ENCODE data around the gene DDAH2. TPM values are rescaled to one million over a fixed set of nuclear protein-coding genes. Genes with fewer than 3 reads are reported as not detected.

The DDAH2 gene
- total RNA-seq, 4 donors from 2014 or later: 78.3 to 148 (median 107) TPM

DNA sequence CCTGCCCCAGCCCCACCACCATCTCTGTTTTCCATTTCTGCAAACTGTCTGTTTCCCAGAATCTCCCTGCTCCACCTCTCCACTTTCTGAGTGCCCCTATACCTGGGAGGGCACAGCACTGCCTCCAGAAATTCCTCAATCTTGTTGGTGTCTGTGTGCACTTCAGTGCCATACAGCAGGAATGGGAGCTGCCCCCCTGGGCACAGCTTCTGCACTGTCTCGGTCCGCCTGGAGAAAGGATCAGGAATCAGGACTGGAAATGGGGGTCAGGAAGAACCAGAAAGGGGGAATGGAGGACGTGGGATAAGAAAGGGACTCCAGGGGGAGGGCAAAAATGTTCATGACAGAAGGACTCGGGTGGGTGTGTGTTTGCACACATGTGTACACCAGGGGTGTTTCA is 4.6 kb upstream of the DDAH2 start:
- H3K36me3 ChIP-seq: peaks cover 0 to 28% (median 13%) of the 10 kb centered on the region in 4 donors
- H3K9me3 ChIP-seq: no peaks in the 10 kb centered on the region
- H3K27ac ChIP-seq: peak overlapping the region; percentile 96 to 99 (median 98)
- no peak for DNase-seq
- in situ Hi-C loops (cut with MboI; ENCODE audit: low pct_ligation_motif_present in 1 of 4, low pct_unique_long_range_greater_than_20kb in 1 of 4, low sequenced_read_pairs in 3 of 4): loop anchor here in 1 of 4 donors (10.0 kb wide), 1 partner anchor 91 kb away; the partner anchor contains the start of gene HSPA1B
- WGBS, 2 donors (ENCODE audit: low coverage in 1 of 2): 81 to 83% methylated on average over 3 to 4 of the region's 4 CpGs
- no peaks in the 10 kb centered on the region for H3K27me3 ChIP-seq
- peaks cover 20 to 64% (median 50%) of the 10 kb centered on the region in 4 donors for H3K4me1 ChIP-seq
- intact Hi-C loops (cut with DNase I; ENCODE audit: low total_unique reads): no loop called here
- TF ChIP-seq EP300 (IDR thresholded peaks at IDR 0.05; ENCODE audit: low read depth) (no peak), POLR2AphosphoS5 (IDR thresholded peaks at IDR 0.05) (no peak), POLR2A (IDR thresholded peaks at IDR 0.05) (no peak)
- TF ChIP-seq, protein P1, sequence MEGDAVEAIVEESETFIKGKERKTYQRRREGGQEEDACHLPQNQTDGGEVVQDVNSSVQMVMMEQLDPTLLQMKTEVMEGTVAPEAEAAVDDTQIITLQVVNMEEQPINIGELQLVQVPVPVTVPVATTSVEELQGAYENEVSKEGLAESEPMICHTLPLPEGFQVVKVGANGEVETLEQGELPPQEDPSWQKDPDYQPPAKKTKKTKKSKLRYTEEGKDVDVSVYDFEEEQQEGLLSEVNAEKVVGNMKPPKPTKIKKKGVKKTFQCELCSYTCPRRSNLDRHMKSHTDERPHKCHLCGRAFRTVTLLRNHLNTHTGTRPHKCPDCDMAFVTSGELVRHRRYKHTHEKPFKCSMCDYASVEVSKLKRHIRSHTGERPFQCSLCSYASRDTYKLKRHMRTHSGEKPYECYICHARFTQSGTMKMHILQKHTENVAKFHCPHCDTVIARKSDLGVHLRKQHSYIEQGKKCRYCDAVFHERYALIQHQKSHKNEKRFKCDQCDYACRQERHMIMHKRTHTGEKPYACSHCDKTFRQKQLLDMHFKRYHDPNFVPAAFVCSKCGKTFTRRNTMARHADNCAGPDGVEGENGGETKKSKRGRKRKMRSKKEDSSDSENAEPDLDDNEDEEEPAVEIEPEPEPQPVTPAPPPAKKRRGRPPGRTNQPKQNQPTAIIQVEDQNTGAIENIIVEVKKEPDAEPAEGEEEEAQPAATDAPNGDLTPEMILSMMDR (IDR thresholded peaks at IDR 0.05): no peak
- peak overlapping the region in 1 of 4 donors; percentile 77 for H3K4me3 ChIP-seq

DNA sequence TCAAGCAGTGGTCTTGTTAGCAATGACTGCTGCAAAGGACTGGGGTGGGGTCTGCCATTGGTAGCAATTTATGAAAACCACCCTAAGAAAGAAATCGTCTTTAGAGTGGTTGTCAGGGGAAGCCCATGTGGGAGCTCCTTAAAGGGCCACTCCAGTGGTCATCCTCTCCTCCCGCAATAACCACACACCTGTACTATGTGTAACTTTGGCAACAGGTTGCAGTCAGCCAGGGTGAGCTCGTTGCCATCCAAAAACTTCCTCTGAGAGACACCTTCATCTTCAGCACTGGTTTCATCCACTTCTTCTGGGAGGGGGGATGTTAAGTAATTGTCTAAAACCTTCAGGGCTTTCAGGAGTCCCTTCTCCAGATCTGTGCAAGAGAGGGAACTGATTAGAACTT is 2.9 kb upstream of the DDAH2 start:
- TF ChIP-seq POLR2AphosphoS5 (IDR thresholded peaks at IDR 0.05) (no peak), POLR2A (IDR thresholded peaks at IDR 0.05) (no peak)
- TF ChIP-seq, protein P1 (IDR thresholded peaks at IDR 0.05): no peak
- DNase-seq: no peak
- Histone ChIP-seq H3K27me3 (no peaks in the 10 kb centered on the region), H3K9me3 (no peaks in the 10 kb centered on the region), H3K27ac (peak overlapping the region; percentile 9 to 98 (median 52)), H3K4me1 (peaks cover 27 to 64% (median 50%) of the 10 kb centered on the region in 4 donors), H3K36me3 (peaks cover 0 to 28% (median 13%) of the 10 kb centered on the region in 4 donors), H3K4me3 (no peak overlapping the region)
- WGBS, 2 donors (ENCODE audit: low coverage in 1 of 2): 42% methylated on average over 3 of the region's 3 CpGs; no CpG with 5 or more reads in 1 of the 2 donors
- intact Hi-C loops (cut with DNase I; ENCODE audit: low total_unique reads) (no loop called here), in situ Hi-C loops (cut with MboI; ENCODE audit: low pct_ligation_motif_present in 1 of 4, low pct_unique_long_range_greater_than_20kb in 1 of 4, low sequenced_read_pairs in 3 of 4) (loop anchor here in 1 of 4 donors (10.0 kb wide), 1 partner anchor 93 kb away; the partner anchor contains the start of gene HSPA1B)

DNA sequence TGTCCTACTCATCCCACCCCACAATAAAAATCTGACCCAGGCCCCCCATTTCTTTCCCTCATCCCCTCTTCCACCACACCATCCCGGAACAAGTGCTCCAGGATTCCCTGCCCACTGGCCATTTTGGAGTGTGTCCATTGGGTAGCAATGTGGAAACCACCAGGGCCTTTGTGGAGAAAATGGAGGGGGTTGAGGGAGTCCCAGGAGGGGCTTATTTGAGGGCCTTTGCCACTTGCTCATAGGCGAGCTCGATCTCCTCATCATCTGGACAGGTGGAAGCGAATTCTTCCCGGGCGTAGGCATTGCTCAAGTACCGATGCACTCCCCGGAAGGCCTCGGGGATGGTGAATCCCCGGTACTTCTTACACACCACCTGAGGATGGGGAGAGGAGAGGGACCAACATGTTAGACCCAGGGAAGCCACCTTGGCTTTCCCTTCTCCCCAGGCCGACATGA is 1.6 kb upstream of the DDAH2 start:
- Histone ChIP-seq H3K9me3 (no peaks in the 10 kb centered on the region), H3K27ac (peak overlapping the region; percentile 94 to 99 (median 96)), H3K36me3 (peaks cover 0 to 28% (median 13%) of the 10 kb centered on the region in 4 donors), H3K4me3 (no peak overlapping the region), H3K4me1 (peaks cover 23 to 72% (median 48%) of the 10 kb centered on the region in 4 donors), H3K27me3 (no peaks in the 10 kb centered on the region)
- WGBS, 2 donors (ENCODE audit: low coverage in 1 of 2): 80 to 91% methylated on average over 1 to 11 of the region's 11 CpGs
- TF ChIP-seq POLR2AphosphoS5 (IDR thresholded peaks at IDR 0.05) (peak in 1 of 3 donors; percentile 16), POLR2A (IDR thresholded peaks at IDR 0.05) (no peak)
- intact Hi-C loops (cut with DNase I; ENCODE audit: low total_unique reads): no loop called here
- in situ Hi-C loops (cut with MboI; ENCODE audit: low pct_ligation_motif_present in 1 of 4, low pct_unique_long_range_greater_than_20kb in 1 of 4, low sequenced_read_pairs in 3 of 4): loop anchor here in 1 of 4 donors (10.0 kb wide), 1 partner anchor 94 kb away; the partner anchor contains the start of gene HSPA1B
- DNase-seq: no peak

DNA sequence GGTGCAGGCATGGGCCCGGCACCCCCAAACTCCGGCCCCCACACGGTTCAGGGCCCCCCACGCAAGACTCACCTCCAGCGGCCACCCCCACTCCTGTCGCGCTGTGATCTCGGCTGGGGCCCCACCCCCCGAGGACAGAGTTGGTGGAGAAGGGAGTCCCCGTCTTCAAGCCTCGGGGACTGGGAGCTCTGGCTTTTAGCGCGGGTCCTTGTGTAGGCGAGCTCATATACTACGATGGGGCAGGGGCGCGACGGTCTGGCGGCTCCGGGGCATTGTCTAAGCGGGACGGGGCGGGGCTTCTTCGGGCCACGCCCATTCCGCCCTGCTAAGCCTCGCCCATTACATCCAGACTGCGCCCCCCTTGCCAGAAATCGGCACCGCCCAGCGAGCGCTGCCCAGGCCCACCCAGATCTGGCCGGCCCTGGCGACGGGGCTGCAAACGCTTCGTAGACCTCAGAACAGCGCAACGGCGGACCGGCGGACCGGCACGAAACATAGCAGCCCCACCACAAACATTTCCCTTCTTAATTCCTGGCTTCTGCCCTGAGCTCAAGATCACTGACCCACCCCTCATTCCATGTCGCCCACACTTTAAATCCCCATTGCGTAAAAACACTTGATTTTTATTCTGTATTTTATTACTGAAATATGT is 1.0 kb upstream of the DDAH2 start:
- H3K4me3 ChIP-seq: peak overlapping the region; percentile 58 to 79 (median 73)
- peak; percentile 90 for DNase-seq
- in situ Hi-C loops (cut with MboI; ENCODE audit: low pct_ligation_motif_present in 1 of 4, low pct_unique_long_range_greater_than_20kb in 1 of 4, low sequenced_read_pairs in 3 of 4): loop anchor here in 1 of 4 donors (10.0 kb wide), 1 partner anchor 95 kb away; the partner anchor contains the start of gene HSPA1B
- H3K27me3 ChIP-seq: no peaks in the 10 kb centered on the region
- H3K27ac ChIP-seq: peak overlapping the region; percentile 94 to 99 (median 96)
- TF ChIP-seq, protein P1 (IDR thresholded peaks at IDR 0.05): no peak
- peak in 2 of 3 donors; percentile 63 to 76 for TF ChIP-seq POLR2AphosphoS5 (IDR thresholded peaks at IDR 0.05)
- TF ChIP-seq POLR2A (IDR thresholded peaks at IDR 0.05): peak; percentile 75
- no peak for TF ChIP-seq EP300 (IDR thresholded peaks at IDR 0.05; ENCODE audit: low read depth)
- 3 to 38% methylated on average over 2 to 41 of the region's 46 CpGs for WGBS, 2 donors (ENCODE audit: low coverage in 1 of 2)
- H3K36me3 ChIP-seq: peaks cover 0 to 28% (median 13%) of the 10 kb centered on the region in 4 donors
- H3K9me3 ChIP-seq: no peaks in the 10 kb centered on the region
- H3K4me1 ChIP-seq: peaks cover 23 to 72% (median 48%) of the 10 kb centered on the region in 4 donors
- intact Hi-C loops (cut with DNase I; ENCODE audit: low total_unique reads): loop anchor here (5.0 kb wide), 1 partner anchor 102 kb away; no protein-coding TSS in a partner anchor

Data from transverse colon (tissue), 4 donors.